ENCODE data around the gene PLXDC2.

Gene PLXDC2

DNA sequence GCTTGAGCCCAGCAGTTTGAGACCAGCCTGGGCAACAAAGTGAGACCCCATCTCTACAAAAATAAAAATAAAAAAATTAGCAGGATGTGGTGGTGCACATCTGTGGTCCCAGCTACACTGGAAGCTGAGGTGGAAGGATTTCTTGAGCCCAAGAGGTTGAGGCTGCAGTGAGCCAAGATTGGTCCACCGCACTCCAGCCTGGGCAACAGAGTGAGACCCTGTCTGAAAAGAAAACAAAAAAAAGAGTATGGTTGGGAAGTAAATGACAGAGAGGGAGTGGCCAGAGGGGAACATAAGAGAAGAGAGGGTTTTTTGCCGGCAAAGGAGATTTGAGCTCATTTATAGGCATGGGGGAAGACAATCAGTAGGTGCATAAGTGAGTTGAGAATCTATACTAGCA, 19.7 kb downstream of the PLXDC2 start:
- H3K4me1 ChIP-seq (ENCODE audit: control insufficient read depth, low read depth, low read length) = peaks cover 4% of the 10 kb centered on the region
- DNase-seq = no peak
- no peak overlapping the region for H3K9ac ChIP-seq (ENCODE audit: low read length)
- H3K4me2 ChIP-seq (ENCODE audit: low read length) = no peak overlapping the region
- peaks cover 18% of the 10 kb centered on the region for H3K79me2 ChIP-seq (ENCODE audit: control insufficient read depth, insufficient read depth, low read length)
- no peaks in the 10 kb centered on the region for H3K36me3 ChIP-seq (ENCODE audit: control insufficient read depth, insufficient read depth, low read length)
- no peak overlapping the region for H4K8ac ChIP-seq (ENCODE audit: low read depth, low read length)
- no CpG with 5 or more reads among the region's 2 CpGs for WGBS (ENCODE audit: extremely low coverage, insufficient coverage, low lambda C conversion rate)
- H3K4ac ChIP-seq (ENCODE audit: low read depth, low read length) = no peak overlapping the region
- no peak overlapping the region for H2BK120ac ChIP-seq (ENCODE audit: low read depth, low read length)
- H3K56ac ChIP-seq (ENCODE audit: low read length) = no peak overlapping the region
- H3K79me1 ChIP-seq (ENCODE audit: low read length) = peaks cover 3% of the 10 kb centered on the region
- H4K5ac ChIP-seq (ENCODE audit: low read length) = no peak overlapping the region
- no peak overlapping the region for H3K4me3 ChIP-seq (ENCODE audit: low read length)
- no peak overlapping the region for H2BK15ac ChIP-seq (replicated peaks; ENCODE audit: low read depth)
- no peak overlapping the region for H3K23ac ChIP-seq (ENCODE audit: low read length)
- no peak overlapping the region for H2AK5ac ChIP-seq (ENCODE audit: low read length)
- H3K27me3 ChIP-seq (ENCODE audit: insufficient read depth, low read length, poor library complexity) = no peaks in the 10 kb centered on the region
- H2BK5ac ChIP-seq (ENCODE audit: low read length) = no peak overlapping the region
- H3K18ac ChIP-seq (ENCODE audit: low read length) = no peak overlapping the region
- H3K27ac ChIP-seq (ENCODE audit: low read depth, low read length) = no peak overlapping the region

DNA sequence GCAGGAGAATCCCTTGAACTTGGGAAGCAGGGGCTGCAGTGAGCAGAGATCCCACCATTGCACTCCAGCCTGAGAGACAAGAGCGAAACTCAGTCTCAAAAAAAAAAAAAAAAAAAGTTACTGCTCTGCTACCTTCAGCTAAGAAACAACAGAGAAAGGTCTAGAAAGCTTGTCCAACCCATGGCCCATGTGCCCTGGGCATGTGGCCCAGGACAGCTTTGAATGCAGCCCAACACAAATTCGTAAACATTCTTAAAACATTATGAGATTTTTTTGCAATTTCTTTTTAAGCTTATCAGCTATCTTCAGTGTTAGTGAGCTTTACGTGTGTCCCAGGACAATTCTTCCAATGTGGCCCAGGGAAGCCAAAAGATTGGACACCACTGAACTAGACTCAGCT, 22.9 kb downstream of the PLXDC2 start:
- H3K27me3 ChIP-seq (ENCODE audit: insufficient read depth, low read length, poor library complexity) = no peaks in the 10 kb centered on the region
- H3K36me3 ChIP-seq (ENCODE audit: control insufficient read depth, insufficient read depth, low read length) = no peaks in the 10 kb centered on the region
- H4K8ac ChIP-seq (ENCODE audit: low read depth, low read length) = no peak overlapping the region

DNA sequence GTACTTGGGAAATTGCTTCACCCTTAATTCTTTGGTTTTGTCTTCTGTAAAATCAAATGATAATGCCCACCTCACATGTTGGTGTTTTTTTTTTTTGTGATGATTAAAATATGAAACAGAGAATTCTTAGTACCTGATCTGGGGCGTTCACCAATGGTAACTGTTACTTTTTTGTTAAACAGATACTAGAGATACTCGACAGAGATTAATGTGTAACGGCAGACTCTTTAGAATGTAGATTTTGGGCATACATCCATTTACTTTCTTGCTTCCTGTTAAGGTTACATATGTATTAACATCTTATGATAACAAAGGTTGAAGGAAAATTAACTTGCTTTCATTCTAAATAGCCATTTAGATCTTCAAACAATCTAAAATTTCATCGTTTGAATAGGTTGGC, 23.3 kb downstream of the PLXDC2 start:
- Histone ChIP-seq H3K36me3 (ENCODE audit: control insufficient read depth, insufficient read depth, low read length) (no peaks in the 10 kb centered on the region), H3K4ac (ENCODE audit: low read depth, low read length) (no peak overlapping the region), H3K79me2 (ENCODE audit: control insufficient read depth, insufficient read depth, low read length) (peaks cover 9% of the 10 kb centered on the region), H4K5ac (ENCODE audit: low read length) (no peak overlapping the region), H3K4me1 (ENCODE audit: control insufficient read depth, low read depth, low read length) (no peaks in the 10 kb centered on the region), H3K23ac (ENCODE audit: low read length) (no peak overlapping the region), H4K8ac (ENCODE audit: low read depth, low read length) (no peak overlapping the region), H3K4me3 (ENCODE audit: low read length) (no peak overlapping the region), H3K56ac (ENCODE audit: low read length) (no peak overlapping the region), H2BK120ac (ENCODE audit: low read depth, low read length) (no peak overlapping the region), H3K4me2 (ENCODE audit: low read length) (no peak overlapping the region), H3K79me1 (ENCODE audit: low read length) (peaks cover 3% of the 10 kb centered on the region), H2BK15ac (replicated peaks; ENCODE audit: low read depth) (no peak overlapping the region), H3K9ac (ENCODE audit: low read length) (no peak overlapping the region), H3K18ac (ENCODE audit: low read length) (no peak overlapping the region), H2BK5ac (ENCODE audit: low read length) (no peak overlapping the region), H3K27ac (ENCODE audit: low read depth, low read length) (no peak overlapping the region), H2AK5ac (ENCODE audit: low read length) (no peak overlapping the region), H3K27me3 (ENCODE audit: insufficient read depth, low read length, poor library complexity) (no peaks in the 10 kb centered on the region)
- DNase-seq = no peak
- WGBS (ENCODE audit: extremely low coverage, insufficient coverage, low lambda C conversion rate) = no CpG with 5 or more reads among the region's 4 CpGs

More for the DNA sequence above, 22.9 kb downstream of the PLXDC2 start:
- no peak for DNase-seq
- H3K4ac ChIP-seq (ENCODE audit: low read depth, low read length) = no peak overlapping the region
- no peak overlapping the region for H3K56ac ChIP-seq (ENCODE audit: low read length)
- no peak overlapping the region for H2BK5ac ChIP-seq (ENCODE audit: low read length)
- H4K5ac ChIP-seq (ENCODE audit: low read length) = no peak overlapping the region
- H3K4me3 ChIP-seq (ENCODE audit: low read length) = no peak overlapping the region
- H2BK120ac ChIP-seq (ENCODE audit: low read depth, low read length) = peak overlapping the region; percentile 73
- H2BK15ac ChIP-seq (replicated peaks; ENCODE audit: low read depth) = no peak overlapping the region
- H3K79me1 ChIP-seq (ENCODE audit: low read length) = peaks cover 3% of the 10 kb centered on the region
- no peaks in the 10 kb centered on the region for H3K4me1 ChIP-seq (ENCODE audit: control insufficient read depth, low read depth, low read length)
- no peak overlapping the region for H3K27ac ChIP-seq (ENCODE audit: low read depth, low read length)
- no peak overlapping the region for H3K4me2 ChIP-seq (ENCODE audit: low read length)
- WGBS (ENCODE audit: extremely low coverage, insufficient coverage, low lambda C conversion rate) = no CpG with 5 or more reads among the region's 3 CpGs
- peaks cover 8% of the 10 kb centered on the region for H3K79me2 ChIP-seq (ENCODE audit: control insufficient read depth, insufficient read depth, low read length)
- no peak overlapping the region for H3K23ac ChIP-seq (ENCODE audit: low read length)
- H3K9ac ChIP-seq (ENCODE audit: low read length) = no peak overlapping the region
- H3K18ac ChIP-seq (ENCODE audit: low read length) = no peak overlapping the region
- H2AK5ac ChIP-seq (ENCODE audit: low read length) = no peak overlapping the region

DNA sequence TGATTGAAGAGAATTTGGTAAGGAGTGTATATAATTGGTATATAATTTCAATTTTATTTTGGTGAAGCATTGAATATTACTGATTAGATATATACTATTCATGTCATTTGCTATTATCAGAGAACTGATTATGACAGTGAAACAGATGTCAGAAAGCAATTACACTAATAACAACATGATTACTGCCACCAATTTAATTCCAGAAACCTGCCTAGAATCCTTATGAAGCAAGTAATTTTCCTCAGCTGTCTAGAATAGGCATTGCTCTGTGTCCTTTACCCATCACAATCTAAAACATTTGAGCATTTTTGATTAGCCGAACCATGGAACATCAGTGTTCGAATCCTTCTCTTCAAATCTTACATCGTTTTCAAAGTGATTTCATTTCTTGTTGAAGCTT, 24.5 kb downstream of the PLXDC2 start:
- Histone ChIP-seq H3K4me1 (ENCODE audit: control insufficient read depth, low read depth, low read length) (no peaks in the 10 kb centered on the region), H3K4me2 (ENCODE audit: low read length) (no peak overlapping the region), H2BK5ac (ENCODE audit: low read length) (no peak overlapping the region), H3K4me3 (ENCODE audit: low read length) (no peak overlapping the region), H3K23ac (ENCODE audit: low read length) (no peak overlapping the region), H3K36me3 (ENCODE audit: control insufficient read depth, insufficient read depth, low read length) (no peaks in the 10 kb centered on the region), H2BK15ac (replicated peaks; ENCODE audit: low read depth) (no peak overlapping the region), H3K4ac (ENCODE audit: low read depth, low read length) (no peak overlapping the region), H3K56ac (ENCODE audit: low read length) (no peak overlapping the region), H3K18ac (ENCODE audit: low read length) (no peak overlapping the region), H3K79me1 (ENCODE audit: low read length) (peaks cover 6% of the 10 kb centered on the region), H4K5ac (ENCODE audit: low read length) (no peak overlapping the region), H3K79me2 (ENCODE audit: control insufficient read depth, insufficient read depth, low read length) (peaks cover 8% of the 10 kb centered on the region), H3K27me3 (ENCODE audit: insufficient read depth, low read length, poor library complexity) (no peaks in the 10 kb centered on the region), H3K9ac (ENCODE audit: low read length) (no peak overlapping the region), H3K27ac (ENCODE audit: low read depth, low read length) (no peak overlapping the region), H2BK120ac (ENCODE audit: low read depth, low read length) (no peak overlapping the region), H2AK5ac (ENCODE audit: low read length) (no peak overlapping the region), H4K8ac (ENCODE audit: low read depth, low read length) (no peak overlapping the region)
- no CpG with 5 or more reads among the region's 3 CpGs for WGBS (ENCODE audit: extremely low coverage, insufficient coverage, low lambda C conversion rate)
- no peak for DNase-seq

DNA sequence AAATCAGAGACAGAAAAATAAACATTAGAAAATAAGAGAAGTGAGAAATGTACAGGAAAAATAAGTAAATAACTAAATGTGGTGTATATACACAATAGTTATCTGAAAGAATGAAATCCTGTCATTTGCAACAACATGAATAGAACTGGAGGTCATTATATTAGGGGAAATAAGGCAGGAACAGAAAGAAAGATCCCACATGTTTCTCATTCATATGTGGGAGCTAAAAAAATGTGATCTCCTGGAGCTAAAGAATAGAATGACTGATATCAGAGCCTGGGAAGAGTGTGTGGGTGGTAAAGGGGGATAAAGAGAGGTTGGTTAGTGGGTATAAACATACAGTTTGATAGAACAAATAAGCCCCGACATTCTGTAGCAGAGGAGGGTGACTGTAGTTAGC, 27.3 kb downstream of the PLXDC2 start:
- no peak overlapping the region for H4K8ac ChIP-seq (ENCODE audit: low read depth, low read length)
- peaks cover 4% of the 10 kb centered on the region for H3K4me1 ChIP-seq (ENCODE audit: control insufficient read depth, low read depth, low read length)
- no peak overlapping the region for H3K27ac ChIP-seq (ENCODE audit: low read depth, low read length)
- no peak overlapping the region for H3K4me3 ChIP-seq (ENCODE audit: low read length)
- H3K18ac ChIP-seq (ENCODE audit: low read length) = no peak overlapping the region
- no peaks in the 10 kb centered on the region for H3K36me3 ChIP-seq (ENCODE audit: control insufficient read depth, insufficient read depth, low read length)
- H2BK5ac ChIP-seq (ENCODE audit: low read length) = no peak overlapping the region
- no peak overlapping the region for H3K23ac ChIP-seq (ENCODE audit: low read length)
- H2BK15ac ChIP-seq (replicated peaks; ENCODE audit: low read depth) = no peak overlapping the region
- H3K79me2 ChIP-seq (ENCODE audit: control insufficient read depth, insufficient read depth, low read length) = peaks cover 8% of the 10 kb centered on the region
- H3K27me3 ChIP-seq (ENCODE audit: insufficient read depth, low read length, poor library complexity) = no peaks in the 10 kb centered on the region
- WGBS (ENCODE audit: extremely low coverage, insufficient coverage, low lambda C conversion rate) = no CpG with 5 or more reads among the region's 1 CpG
- H2BK120ac ChIP-seq (ENCODE audit: low read depth, low read length) = no peak overlapping the region
- H3K79me1 ChIP-seq (ENCODE audit: low read length) = peaks cover 8% of the 10 kb centered on the region
- DNase-seq = no peak
- H3K9ac ChIP-seq (ENCODE audit: low read length) = no peak overlapping the region
- H2AK5ac ChIP-seq (ENCODE audit: low read length) = no peak overlapping the region
- H3K4me2 ChIP-seq (ENCODE audit: low read length) = no peak overlapping the region
- H3K56ac ChIP-seq (ENCODE audit: low read length) = no peak overlapping the region
- no peak overlapping the region for H4K5ac ChIP-seq (ENCODE audit: low read length)
- no peak overlapping the region for H3K4ac ChIP-seq (ENCODE audit: low read depth, low read length)

- Histone ChIP-seq H3K4me2 (ENCODE audit: low read length) (no peak overlapping the region), H3K4me1 (ENCODE audit: control insufficient read depth, low read depth, low read length) (peaks cover 4% of the 10 kb centered on the region), H3K79me1 (ENCODE audit: low read length) (peaks cover 9% of the 10 kb centered on the region), H3K27me3 (ENCODE audit: insufficient read depth, low read length, poor library complexity) (no peaks in the 10 kb centered on the region), H3K56ac (ENCODE audit: low read length) (no peak overlapping the region), H2BK5ac (ENCODE audit: low read length) (no peak overlapping the region), H2AK5ac (ENCODE audit: low read length) (no peak overlapping the region), H4K8ac (ENCODE audit: low read depth, low read length) (no peak overlapping the region), H3K4me3 (ENCODE audit: low read length) (no peak overlapping the region), H3K23ac (ENCODE audit: low read length) (no peak overlapping the region), H3K27ac (ENCODE audit: low read depth, low read length) (no peak overlapping the region), H3K36me3 (ENCODE audit: control insufficient read depth, insufficient read depth, low read length) (no peaks in the 10 kb centered on the region), H2BK15ac (replicated peaks; ENCODE audit: low read depth) (no peak overlapping the region), H3K79me2 (ENCODE audit: control insufficient read depth, insufficient read depth, low read length) (peaks cover 10% of the 10 kb centered on the region), H2BK120ac (ENCODE audit: low read depth, low read length) (no peak overlapping the region), H3K9ac (ENCODE audit: low read length) (no peak overlapping the region), H3K4ac (ENCODE audit: low read depth, low read length) (peak overlapping the region; percentile 36), H4K5ac (ENCODE audit: low read length) (no peak overlapping the region), H3K18ac (ENCODE audit: low read length) (peak overlapping the region; percentile 43)
- WGBS (ENCODE audit: extremely low coverage, insufficient coverage, low lambda C conversion rate) = no CpG with 5 or more reads among the region's 1 CpG
- no peak for DNase-seq
These were observed 29.5 kb downstream of the PLXDC2 start for GRCh38 chr10:19845503-19846368.

Data from mesendoderm (in vitro differentiated cells).